A673 (cell line): ENCODE results near the gene VSIR. TPM values are rescaled to one million over a fixed set of nuclear protein-coding genes. Genes with fewer than 3 reads are reported as not detected.

Experiments used
- BruUV-seq: library from RNA; stranded (reverse); fragments of 400-500 nt; replicated peaks from 2 replicates; lab custom pipeline; 2021; lab: Mats Ljungman, UMichigan
- CTCF ChIA-PET: fragments of 300-600 bp; sonication (Branson Sonifier 250); formaldehyde crosslinking; loops from one replicate; lab custom pipeline; 2022; ENCODE audit warnings: antibody characterized with exemption; lab: Charles Lee
- POLR2A ChIA-PET: fragments of 300-600 bp; sonication (Branson Sonifier 250); formaldehyde crosslinking; loops from one replicate; lab custom pipeline; 2022; ENCODE audit warnings: antibody characterized with exemption; ENCODE audit not compliant: low non-redundant PET; lab: Charles Lee
- DNase-seq: peaks from one replicate; pipeline ENCODE4 v3.0.0-alpha.2; 2015; ENCODE audit warnings: low spot score
- H3K27ac ChIP-seq: fragments of 200-600 bp; sonication (generic); 2 replicates; pipeline ENCODE4 v1.5.1; 2016; ENCODE audit warnings: mixed run types, low read depth, mild to moderate bottlenecking, mixed read lengths, antibody characterized with exemption, low read length; ENCODE audit not compliant: poor library complexity, severe bottlenecking
- H3K27me3 ChIP-seq: fragments of 200-600 bp; sonication (generic); replicated peaks from 2 replicates; pipeline ENCODE4 v1.6.1; 2017; ENCODE audit warnings: mixed run types, low read depth, mild to moderate bottlenecking, mixed read lengths, antibody characterized with exemption, low read length; ENCODE audit not compliant: insufficient read depth, poor library complexity
- H3K36me3 ChIP-seq: fragments of 200-600 bp; sonication (generic); 2 replicates; pipeline ENCODE4 v1.6.1; 2016; ENCODE audit warnings: mixed run types, mild to moderate bottlenecking, mixed read lengths, antibody characterized with exemption, low read length; ENCODE audit not compliant: insufficient read depth, poor library complexity, severe bottlenecking
- H3K4me1 ChIP-seq: fragments of 200-600 bp; sonication (generic); 2 replicates; pipeline ENCODE4 v1.6.1; 2017; ENCODE audit warnings: mixed run types, mild to moderate bottlenecking, mixed read lengths, antibody characterized with exemption, low read length; ENCODE audit not compliant: insufficient read depth, poor library complexity, severe bottlenecking
- H3K4me3 ChIP-seq: fragments of 200-600 bp; sonication (generic); 2 replicates; pipeline ENCODE4 v1.5.1; 2016; ENCODE audit warnings: low read depth, mixed run types, mild to moderate bottlenecking, mixed read lengths, low read length; ENCODE audit not compliant: poor library complexity, severe bottlenecking
- H3K9me3 ChIP-seq: fragments of 200-600 bp; sonication (generic); 2 replicates; pipeline ENCODE4 v1.6.1; 2016; ENCODE audit warnings: mixed run types, low read depth, mild to moderate bottlenecking, mixed read lengths, antibody characterized with exemption, low read length; ENCODE audit not compliant: poor library complexity, severe bottlenecking
- EZH2 ChIP-seq: fragments of 200-600 bp; sonication (generic); IDR thresholded peaks from 2 replicates; pipeline ENCODE4 v1.6.1; 2017; ENCODE audit warnings: borderline replicate concordance, low read depth, mild to moderate bottlenecking, mixed read lengths, antibody characterized with exemption, low read length; ENCODE audit not compliant: poor library complexity, severe bottlenecking
- intact Hi-C: fragments of 100-400 bp; cut with micrococcal nuclease; formaldehyde crosslinking; loops from one replicate; pipeline ENCODE4 v1.10.0; 2022; ENCODE audit not compliant: unreplicated experiment
- total RNA-seq: library from RNA; stranded (reverse); gene quantifications from 2 replicates; pipeline ENCODE4 v1.2.3, GENCODE V29; 2021
- TF ChIP-seq, protein P1 (sequence below): fragments of 300-800, 200-600 bp; sonication (generic); conservative IDR thresholded peaks from 2 replicates; pipeline ENCODE4 v1.5.1; 2017; ENCODE audit warnings: low read depth, mild to moderate bottlenecking, antibody characterized with exemption, low read length, moderate library complexity, mixed read lengths

The VSIR gene
- total RNA-seq, 1 experiment from 2014 or later, result not detected

DNA sequence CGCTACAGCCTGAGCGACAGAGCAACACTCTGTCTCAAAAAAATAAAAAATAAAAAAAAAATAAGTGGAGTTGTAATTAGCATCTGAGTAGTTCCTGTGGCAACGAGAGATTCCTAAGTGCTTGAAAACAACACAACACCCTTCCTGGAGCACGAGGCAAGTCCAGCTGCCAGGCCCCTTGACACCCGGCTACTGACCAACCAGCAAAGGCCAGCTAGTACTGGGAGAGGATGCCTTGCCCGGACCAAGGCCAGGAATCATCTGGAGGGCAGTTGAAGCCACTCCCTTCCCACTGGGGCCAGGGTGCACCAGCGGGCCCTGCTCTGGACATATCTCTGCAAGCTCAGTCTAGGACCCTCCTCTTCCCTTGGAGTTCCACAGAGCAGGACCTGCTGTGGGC is 54.3 kb downstream of the VSIR start:
- H3K27ac ChIP-seq, result no peak overlapping the region
- H3K36me3 ChIP-seq, result no peaks in the 10 kb centered on the region
- ChIA-PET POLR2A (no interaction called here), CTCF (no interaction called here)
- H3K4me3 ChIP-seq, result no peak overlapping the region
- no peaks in the 10 kb centered on the region for H3K4me1 ChIP-seq
- no peak for TF ChIP-seq EZH2
- TF ChIP-seq, protein P1, sequence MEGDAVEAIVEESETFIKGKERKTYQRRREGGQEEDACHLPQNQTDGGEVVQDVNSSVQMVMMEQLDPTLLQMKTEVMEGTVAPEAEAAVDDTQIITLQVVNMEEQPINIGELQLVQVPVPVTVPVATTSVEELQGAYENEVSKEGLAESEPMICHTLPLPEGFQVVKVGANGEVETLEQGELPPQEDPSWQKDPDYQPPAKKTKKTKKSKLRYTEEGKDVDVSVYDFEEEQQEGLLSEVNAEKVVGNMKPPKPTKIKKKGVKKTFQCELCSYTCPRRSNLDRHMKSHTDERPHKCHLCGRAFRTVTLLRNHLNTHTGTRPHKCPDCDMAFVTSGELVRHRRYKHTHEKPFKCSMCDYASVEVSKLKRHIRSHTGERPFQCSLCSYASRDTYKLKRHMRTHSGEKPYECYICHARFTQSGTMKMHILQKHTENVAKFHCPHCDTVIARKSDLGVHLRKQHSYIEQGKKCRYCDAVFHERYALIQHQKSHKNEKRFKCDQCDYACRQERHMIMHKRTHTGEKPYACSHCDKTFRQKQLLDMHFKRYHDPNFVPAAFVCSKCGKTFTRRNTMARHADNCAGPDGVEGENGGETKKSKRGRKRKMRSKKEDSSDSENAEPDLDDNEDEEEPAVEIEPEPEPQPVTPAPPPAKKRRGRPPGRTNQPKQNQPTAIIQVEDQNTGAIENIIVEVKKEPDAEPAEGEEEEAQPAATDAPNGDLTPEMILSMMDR, result no peak
- no TSS peak for BruUV-seq
- intact Hi-C loops, result no loop called here
- DNase-seq, result no peak
- H3K27me3 ChIP-seq, result no peaks in the 10 kb centered on the region
- H3K9me3 ChIP-seq, result no peaks in the 10 kb centered on the region

DNA sequence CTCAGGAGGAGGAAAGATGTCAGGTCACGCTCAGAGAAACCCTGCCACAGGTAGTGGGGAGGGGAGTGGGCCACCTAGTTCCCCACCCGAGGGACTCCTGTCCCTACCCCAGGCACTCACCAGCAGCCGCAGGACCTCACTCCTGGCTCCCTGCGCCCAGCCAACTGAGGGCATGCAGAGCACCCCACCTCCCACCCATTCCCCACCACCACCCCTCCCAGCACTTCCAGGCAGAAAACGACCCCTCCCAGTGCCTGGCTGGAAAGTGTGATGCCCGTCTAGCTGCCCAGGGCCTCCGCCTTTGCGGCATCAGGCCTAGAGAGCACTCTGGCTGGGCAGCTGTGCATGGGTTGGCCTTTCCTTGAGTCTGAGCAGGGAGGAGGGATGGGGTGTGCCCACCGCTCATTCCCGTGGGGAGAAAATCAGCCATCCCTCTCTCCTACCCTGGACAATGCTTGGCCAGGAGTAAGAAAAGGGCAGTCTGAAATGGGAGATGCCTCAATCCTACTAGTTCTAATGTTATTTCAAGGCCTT is 55.1 kb downstream of the VSIR start:
- Histone ChIP-seq H3K36me3 (no peaks in the 10 kb centered on the region), H3K27me3 (no peaks in the 10 kb centered on the region), H3K4me3 (no peak overlapping the region), H3K27ac (no peak overlapping the region), H3K4me1 (peaks cover 7% of the 10 kb centered on the region), H3K9me3 (no peaks in the 10 kb centered on the region)
- ChIA-PET CTCF (no interaction called here), POLR2A (no interaction called here)
- BruUV-seq, result no TSS peak
- intact Hi-C loops, result no loop called here
- TF ChIP-seq EZH2, result no peak
- TF ChIP-seq, protein P1, result no peak
- DNase-seq, result no peak

DNA sequence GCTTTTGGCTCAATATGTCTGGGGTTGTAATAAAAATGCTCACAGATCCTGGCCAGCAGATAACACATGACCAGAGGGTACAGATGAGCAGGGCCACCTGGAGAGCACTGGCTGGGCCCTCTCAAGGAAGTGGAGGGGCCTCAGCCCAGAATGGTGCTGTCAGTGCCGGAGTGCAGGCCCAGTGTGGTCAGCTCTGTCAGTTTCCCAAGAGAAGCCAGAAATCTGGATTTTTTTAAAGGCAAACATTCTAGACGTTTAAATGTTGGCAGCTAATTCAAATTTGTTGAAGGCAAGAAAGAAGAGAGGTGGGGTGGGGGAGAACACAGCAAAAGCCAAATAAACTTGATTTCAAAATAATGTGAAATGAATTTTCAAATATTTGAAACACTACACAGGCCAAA is 55.8 kb downstream of the VSIR start:
- intact Hi-C loops, result no loop called here
- Histone ChIP-seq H3K4me1 (peaks cover 8% of the 10 kb centered on the region), H3K4me3 (no peak overlapping the region), H3K9me3 (no peaks in the 10 kb centered on the region), H3K36me3 (no peaks in the 10 kb centered on the region), H3K27me3 (no peaks in the 10 kb centered on the region), H3K27ac (no peak overlapping the region)
- CTCF ChIA-PET, result no interaction called here
- BruUV-seq, result no TSS peak
- no peak for DNase-seq
- POLR2A ChIA-PET, result no interaction called here
- no peak for TF ChIP-seq EZH2
- TF ChIP-seq, protein P1, result no peak
